Measurements from ENCODE around the gene MCAT.

MCAT gene

GRCh38 chr22:43177479-43177878 is 34.3 kb upstream of the MCAT start:
- H3K27ac ChIP-seq: no peak overlapping the region
- no peak for TF ChIP-seq ZFX (IDR thresholded peaks at IDR 0.05)
- TF ChIP-seq, protein P1, sequence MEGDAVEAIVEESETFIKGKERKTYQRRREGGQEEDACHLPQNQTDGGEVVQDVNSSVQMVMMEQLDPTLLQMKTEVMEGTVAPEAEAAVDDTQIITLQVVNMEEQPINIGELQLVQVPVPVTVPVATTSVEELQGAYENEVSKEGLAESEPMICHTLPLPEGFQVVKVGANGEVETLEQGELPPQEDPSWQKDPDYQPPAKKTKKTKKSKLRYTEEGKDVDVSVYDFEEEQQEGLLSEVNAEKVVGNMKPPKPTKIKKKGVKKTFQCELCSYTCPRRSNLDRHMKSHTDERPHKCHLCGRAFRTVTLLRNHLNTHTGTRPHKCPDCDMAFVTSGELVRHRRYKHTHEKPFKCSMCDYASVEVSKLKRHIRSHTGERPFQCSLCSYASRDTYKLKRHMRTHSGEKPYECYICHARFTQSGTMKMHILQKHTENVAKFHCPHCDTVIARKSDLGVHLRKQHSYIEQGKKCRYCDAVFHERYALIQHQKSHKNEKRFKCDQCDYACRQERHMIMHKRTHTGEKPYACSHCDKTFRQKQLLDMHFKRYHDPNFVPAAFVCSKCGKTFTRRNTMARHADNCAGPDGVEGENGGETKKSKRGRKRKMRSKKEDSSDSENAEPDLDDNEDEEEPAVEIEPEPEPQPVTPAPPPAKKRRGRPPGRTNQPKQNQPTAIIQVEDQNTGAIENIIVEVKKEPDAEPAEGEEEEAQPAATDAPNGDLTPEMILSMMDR (conservative IDR thresholded peaks at IDR 0.05): no peak

DNA sequence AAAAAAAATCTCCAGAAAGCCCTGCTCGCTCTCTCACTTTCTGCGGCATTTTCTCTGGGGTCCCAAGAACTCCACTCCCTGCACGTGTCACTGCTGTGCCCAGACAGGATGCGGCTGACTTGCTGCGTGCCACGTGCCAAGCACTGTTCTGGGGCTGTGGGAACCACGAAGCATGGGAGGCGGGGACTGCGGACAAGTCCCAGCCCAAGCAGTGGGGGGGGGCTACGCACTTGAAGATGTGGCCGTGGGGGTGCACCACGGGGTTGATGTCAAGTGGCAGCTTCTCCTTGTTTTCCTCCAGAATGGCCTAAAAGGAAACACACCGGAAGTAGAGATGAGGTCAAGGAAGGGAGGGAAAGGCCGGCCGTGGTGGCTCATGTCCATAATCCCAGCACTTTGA is 32.9 kb upstream of the MCAT start:
- TF ChIP-seq, protein P1 (conservative IDR thresholded peaks at IDR 0.05): no peak
- no peak for TF ChIP-seq ZFX (IDR thresholded peaks at IDR 0.05)
- no peak overlapping the region for H3K27ac ChIP-seq

DNA sequence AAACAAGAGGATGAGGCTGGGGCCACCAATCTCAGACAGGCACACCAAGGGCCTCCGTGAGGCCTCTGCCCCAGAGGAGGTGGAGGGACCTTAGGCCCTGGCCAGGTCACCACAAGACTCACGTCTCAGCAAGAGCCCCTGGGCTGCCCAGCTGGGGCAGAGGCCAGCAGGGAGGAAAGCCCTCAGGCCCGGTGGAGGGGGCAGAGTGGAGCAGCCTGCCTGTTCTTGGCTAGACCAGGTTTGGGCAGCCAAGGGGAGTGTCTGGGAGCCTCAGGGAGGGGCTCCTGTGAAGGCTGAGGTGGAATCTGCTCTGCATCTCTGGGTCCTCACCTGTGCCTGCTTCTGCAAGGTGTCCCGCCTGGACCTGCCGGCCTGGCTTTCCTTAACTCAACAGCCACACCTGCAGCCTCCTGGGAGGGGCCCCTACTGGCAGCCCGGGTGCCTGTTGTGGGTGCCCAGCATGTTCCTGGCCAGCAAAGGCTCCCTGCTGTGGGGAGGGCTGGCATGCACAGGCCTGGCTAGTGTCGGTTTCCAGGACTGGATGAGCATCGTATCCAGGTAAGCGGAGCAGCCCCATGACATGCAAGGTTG is 31.8 kb upstream of the MCAT start:
- TF ChIP-seq, protein P1 (conservative IDR thresholded peaks at IDR 0.05): no peak
- no peak for TF ChIP-seq ZFX (IDR thresholded peaks at IDR 0.05)
- no peak overlapping the region for H3K27ac ChIP-seq

GRCh38 chr22:43173976-43174720 is 30.9 kb upstream of the MCAT start:
- TF ChIP-seq, protein P1 (conservative IDR thresholded peaks at IDR 0.05): no peak
- no peak for TF ChIP-seq ZFX (IDR thresholded peaks at IDR 0.05)
- H3K27ac ChIP-seq: no peak overlapping the region

DNA sequence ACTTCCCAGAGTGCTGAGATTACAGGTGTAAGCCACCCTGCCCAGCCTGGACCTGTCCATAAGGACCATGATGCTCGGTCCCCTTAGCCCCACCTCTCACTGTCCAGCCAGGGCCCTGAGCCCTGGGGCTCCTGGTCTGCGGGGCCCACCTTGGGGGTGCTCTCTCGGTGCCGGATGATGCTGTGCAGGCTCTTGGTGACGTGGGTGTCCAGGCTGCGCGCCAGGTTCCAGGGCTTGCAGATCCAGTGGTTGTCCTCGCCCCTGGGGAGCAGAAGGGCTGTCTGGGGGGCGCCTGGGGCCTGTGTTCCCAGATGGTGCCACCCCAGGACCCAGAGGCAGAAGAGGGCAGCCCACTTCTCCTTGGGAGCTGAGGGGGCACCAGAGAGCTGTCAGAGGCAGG is 30.4 kb upstream of the MCAT start:
- TF ChIP-seq ZFX (IDR thresholded peaks at IDR 0.05): no peak
- TF ChIP-seq, protein P1 (conservative IDR thresholded peaks at IDR 0.05): no peak
- H3K27ac ChIP-seq: no peak overlapping the region

- TF ChIP-seq, protein P1 (conservative IDR thresholded peaks at IDR 0.05): no peak
- no peak for TF ChIP-seq ZFX (IDR thresholded peaks at IDR 0.05)
- H3K27ac ChIP-seq: no peak overlapping the region
Measured at GRCh38 chr22:43172191-43172590, 29.0 kb upstream of the MCAT start.

- no peak for TF ChIP-seq ZFX (IDR thresholded peaks at IDR 0.05)
- TF ChIP-seq, protein P1 (conservative IDR thresholded peaks at IDR 0.05): no peak
- no peak overlapping the region for H3K27ac ChIP-seq
Measured at GRCh38 chr22:43171607-43172006, 28.4 kb upstream of the MCAT start.

Data from C4-2B (cell line).